ENCODE measurements around the gene SLC17A1.
A peak's percentile ranks its signal among the peaks of the same experiment; 100 is the strongest.

The SLC17A1 gene

GRCh38 chr6:25748049-25748448, 83.8 kb downstream of the SLC17A1 start:
- H3K27ac ChIP-seq = no peak overlapping the region
- TF ChIP-seq, protein P1, sequence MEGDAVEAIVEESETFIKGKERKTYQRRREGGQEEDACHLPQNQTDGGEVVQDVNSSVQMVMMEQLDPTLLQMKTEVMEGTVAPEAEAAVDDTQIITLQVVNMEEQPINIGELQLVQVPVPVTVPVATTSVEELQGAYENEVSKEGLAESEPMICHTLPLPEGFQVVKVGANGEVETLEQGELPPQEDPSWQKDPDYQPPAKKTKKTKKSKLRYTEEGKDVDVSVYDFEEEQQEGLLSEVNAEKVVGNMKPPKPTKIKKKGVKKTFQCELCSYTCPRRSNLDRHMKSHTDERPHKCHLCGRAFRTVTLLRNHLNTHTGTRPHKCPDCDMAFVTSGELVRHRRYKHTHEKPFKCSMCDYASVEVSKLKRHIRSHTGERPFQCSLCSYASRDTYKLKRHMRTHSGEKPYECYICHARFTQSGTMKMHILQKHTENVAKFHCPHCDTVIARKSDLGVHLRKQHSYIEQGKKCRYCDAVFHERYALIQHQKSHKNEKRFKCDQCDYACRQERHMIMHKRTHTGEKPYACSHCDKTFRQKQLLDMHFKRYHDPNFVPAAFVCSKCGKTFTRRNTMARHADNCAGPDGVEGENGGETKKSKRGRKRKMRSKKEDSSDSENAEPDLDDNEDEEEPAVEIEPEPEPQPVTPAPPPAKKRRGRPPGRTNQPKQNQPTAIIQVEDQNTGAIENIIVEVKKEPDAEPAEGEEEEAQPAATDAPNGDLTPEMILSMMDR (conservative IDR thresholded peaks at IDR 0.05) = no peak

- TF ChIP-seq, protein P1 (conservative IDR thresholded peaks at IDR 0.05) = no peak
These were observed 84.4 kb downstream of the SLC17A1 start for GRCh38 chr6:25747477-25747876.

DNA sequence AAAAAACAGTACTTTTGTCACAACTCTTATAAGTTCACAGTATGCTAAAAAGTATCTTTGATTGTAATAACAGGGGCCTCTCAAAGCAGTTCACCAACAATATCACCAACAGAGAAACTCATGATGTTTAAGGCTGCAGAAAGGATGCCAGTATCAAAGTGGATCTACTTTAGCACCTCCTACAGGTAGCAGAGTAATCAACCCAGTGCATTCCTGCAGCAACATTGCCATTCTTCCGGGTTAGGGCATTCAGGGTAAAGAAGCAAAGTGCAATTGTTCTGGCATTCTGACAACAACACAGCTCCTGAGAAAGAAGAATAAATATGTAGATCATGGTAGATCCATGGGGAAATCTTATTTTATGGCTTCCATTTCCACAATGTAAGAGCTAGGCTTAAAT, 84.9 kb downstream of the SLC17A1 start:
- no peak overlapping the region for H3K27ac ChIP-seq
- TF ChIP-seq, protein P1 (conservative IDR thresholded peaks at IDR 0.05) = no peak

More at GRCh38 chr6:25747477-25747876, 84.4 kb downstream of the SLC17A1 start:
- no peak overlapping the region for H3K27ac ChIP-seq

GRCh38 chr6:25745836-25746235, 86.0 kb downstream of the SLC17A1 start:
- TF ChIP-seq, protein P1 (conservative IDR thresholded peaks at IDR 0.05) = no peak
- no peak overlapping the region for H3K27ac ChIP-seq

DNA sequence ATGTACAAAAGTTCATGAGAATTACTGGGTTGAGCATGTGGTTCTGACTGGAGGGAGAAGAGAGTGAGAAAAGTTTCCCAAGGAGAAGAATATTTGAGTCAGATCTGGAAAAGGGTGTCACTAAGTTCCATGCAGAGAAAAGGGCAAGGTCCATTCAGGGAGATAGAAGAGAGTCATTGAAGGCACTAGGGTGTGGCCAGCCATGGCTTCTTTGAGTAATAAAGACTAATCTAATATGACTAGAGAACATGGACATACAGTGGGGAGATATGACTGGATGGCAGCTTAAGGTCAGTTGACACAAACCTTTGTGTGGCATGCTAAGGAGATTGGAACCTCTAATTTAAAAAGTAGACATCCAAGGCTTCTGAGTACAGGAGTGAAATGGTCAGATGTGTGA, 88.0 kb downstream of the SLC17A1 start:
- TF ChIP-seq, protein P1 (conservative IDR thresholded peaks at IDR 0.05) = no peak
- no peak overlapping the region for H3K27ac ChIP-seq

DNA sequence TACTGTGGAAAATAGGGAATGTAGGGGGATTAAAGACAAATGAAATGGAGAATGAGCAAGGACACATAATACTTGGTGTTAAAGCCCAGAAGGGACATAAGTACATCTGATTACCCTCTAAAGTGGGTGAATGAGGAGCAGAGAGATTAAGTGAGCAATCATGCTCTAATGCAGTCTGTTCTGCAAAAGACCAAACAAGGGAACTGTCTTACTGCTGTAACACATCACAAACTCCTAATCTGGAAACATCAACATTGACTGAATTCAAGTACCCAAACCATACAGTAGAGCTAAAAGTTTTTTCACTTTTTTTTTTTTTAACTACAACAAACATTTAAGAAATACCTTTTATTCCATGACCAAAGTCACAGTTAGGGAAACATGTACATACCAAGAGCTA, 96.6 kb downstream of the SLC17A1 start:
- TF ChIP-seq, protein P1 (conservative IDR thresholded peaks at IDR 0.05) = no peak
- H3K27ac ChIP-seq = peak overlapping the region; percentile 81
